H1 (cell line): ENCODE results near the gene NR5A2. TPM values are rescaled to one million over a fixed set of nuclear protein-coding genes. Genes with fewer than 3 reads are reported as not detected.

Source experiments
- FOSL1 ChIP-seq: IDR thresholded peaks from 2 replicates; pipeline ENCODE4 v1.6.1; 2011; ENCODE audit warnings: mild to moderate bottlenecking, low read depth, low read length, moderate library complexity; ENCODE audit not compliant: insufficient read depth
- HDAC6 ChIP-seq: IDR thresholded peaks from one replicate; pipeline ENCODE4 v1.7.1; 2012; ENCODE audit warnings: low read depth, mild to moderate bottlenecking, inconsistent platforms, low read length, moderate library complexity
- TBP ChIP-seq: IDR thresholded peaks from 2 replicates; pipeline ENCODE4 v1.6.1; 2011; ENCODE audit warnings: low read depth, low read length, improper control_type of control experiment
- polyA plus RNA-seq, 7 experiments: library from polyadenylated mRNA; depleted of rRNA in 3 of 7; stranded (reverse) in 5 of 7; unstranded in 2 of 7; fragments of >200 nt in 5 of 7; fragments of 200-250 nt in 2 of 7; gene quantifications; 1 replicate in 5 of 7; 2 replicates in 1 of 7; 4 replicates in 1 of 7; pipeline versions ENCODE4 v1.2.1 to v1.2.3, GENCODE V29; 2011 to 2013; ENCODE audit warnings: missing spikeins in 2 of 7, mixed read lengths in 2 of 7
- total RNA-seq: library from RNA; stranded (reverse); fragmentation: NEBNext Ultra II Directional; extraction: Animal tissue kit (Norgen Biotek cat#: 25700); gene quantifications from 2 replicates; pipeline ENCODE4 v1.2.1, GENCODE V29; 2021
- TF ChIP-seq, protein P1 (sequence below), 3 experiments: IDR thresholded peaks; 1 replicate in 2 of 3; 2 replicates in 1 of 3; pipeline versions ENCODE4 v1.5.1 to v1.6.1; 2011; ENCODE audit warnings: low read length in 3 of 3, mild to moderate bottlenecking in 3 of 3, inconsistent platforms in 2 of 3, low read depth in 1 of 3, moderate library complexity in 1 of 3; ENCODE audit not compliant: insufficient read depth in 1 of 3; ENCODE audit errors: control extremely low read depth in 1 of 3

NR5A2 gene
- total and polyA plus RNA-seq, 2 of the 8 experiments (the other 6 are each of a cell fraction or from before 2014, with no cell fraction given) = 1.7 to 11.6 TPM

DNA sequence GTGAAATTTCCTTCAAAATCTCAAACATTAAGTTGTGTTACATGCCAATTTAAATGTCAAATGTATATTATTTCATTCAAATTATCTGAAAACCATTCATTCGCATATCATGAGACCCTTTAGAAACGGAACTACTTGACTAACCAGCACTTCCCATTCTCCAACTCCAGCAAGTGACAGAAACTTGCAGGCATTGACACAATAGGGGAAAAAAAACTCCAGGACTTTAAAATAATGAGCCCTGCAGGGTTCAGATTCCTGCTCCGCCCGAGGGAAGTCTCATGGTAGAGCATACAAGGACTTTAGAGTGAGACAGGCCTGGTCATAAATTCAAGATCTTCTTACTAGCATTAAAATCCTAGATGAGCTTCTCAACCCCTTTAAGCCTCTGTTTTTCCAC is 138.9 kb downstream of the NR5A2 start (continued):
- TF ChIP-seq, protein P1, sequence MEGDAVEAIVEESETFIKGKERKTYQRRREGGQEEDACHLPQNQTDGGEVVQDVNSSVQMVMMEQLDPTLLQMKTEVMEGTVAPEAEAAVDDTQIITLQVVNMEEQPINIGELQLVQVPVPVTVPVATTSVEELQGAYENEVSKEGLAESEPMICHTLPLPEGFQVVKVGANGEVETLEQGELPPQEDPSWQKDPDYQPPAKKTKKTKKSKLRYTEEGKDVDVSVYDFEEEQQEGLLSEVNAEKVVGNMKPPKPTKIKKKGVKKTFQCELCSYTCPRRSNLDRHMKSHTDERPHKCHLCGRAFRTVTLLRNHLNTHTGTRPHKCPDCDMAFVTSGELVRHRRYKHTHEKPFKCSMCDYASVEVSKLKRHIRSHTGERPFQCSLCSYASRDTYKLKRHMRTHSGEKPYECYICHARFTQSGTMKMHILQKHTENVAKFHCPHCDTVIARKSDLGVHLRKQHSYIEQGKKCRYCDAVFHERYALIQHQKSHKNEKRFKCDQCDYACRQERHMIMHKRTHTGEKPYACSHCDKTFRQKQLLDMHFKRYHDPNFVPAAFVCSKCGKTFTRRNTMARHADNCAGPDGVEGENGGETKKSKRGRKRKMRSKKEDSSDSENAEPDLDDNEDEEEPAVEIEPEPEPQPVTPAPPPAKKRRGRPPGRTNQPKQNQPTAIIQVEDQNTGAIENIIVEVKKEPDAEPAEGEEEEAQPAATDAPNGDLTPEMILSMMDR (IDR thresholded peaks at IDR 0.05; ENCODE audit: control extremely low read depth in 1 of 3, insufficient read depth in 1 of 3, low read depth in 1 of 3, low read length in 3 of 3) = no peak
- TF ChIP-seq HDAC6 = no peak
- no peak for TF ChIP-seq FOSL1
- TF ChIP-seq TBP = no peak
